Fibroblast of the aortic adventitia (primary cell): ENCODE data around the gene CLCN7. TPM values are rescaled to one million over a fixed set of nuclear protein-coding genes. Genes with fewer than 3 reads are reported as not detected.

ENCODE experiments used
- DNase-seq: peaks from one replicate; pipeline ENCODE4 v3.0.0-alpha.2; 2010; ENCODE audit warnings: low read depth
- H3K4me3 ChIP-seq: 2 replicates; pipeline ENCODE4 v1.5.1; 2011; ENCODE audit warnings: low read depth, mild to moderate bottlenecking, control low read depth, low read length, moderate library complexity
- CTCF ChIP-seq: IDR thresholded peaks from 2 replicates; pipeline ENCODE4 v1.5.1; 2011; ENCODE audit warnings: mild to moderate bottlenecking, low read length, control low read depth, inconsistent platforms; ENCODE audit not compliant: insufficient read depth
- total RNA-seq: library from RNA; depleted of rRNA; stranded (reverse); fragments of >200 nt; gene quantifications from 2 replicates; pipeline ENCODE4 v1.2.3, GENCODE V29; 2012; ENCODE audit warnings: low replicate concordance

Gene CLCN7
- total RNA-seq, 1 donor = 64.8 TPM

- no peak for DNase-seq
- H3K4me3 ChIP-seq = no peak overlapping the region
- TF ChIP-seq CTCF = no peak
Measured at GRCh38 chr16:1434644-1435592, 39.9 kb downstream of the CLCN7 start.

GRCh38 chr16:1433756-1434155 is 41.1 kb downstream of the CLCN7 start:
- no peak for TF ChIP-seq CTCF
- no peak for DNase-seq
- no peak overlapping the region for H3K4me3 ChIP-seq

DNA sequence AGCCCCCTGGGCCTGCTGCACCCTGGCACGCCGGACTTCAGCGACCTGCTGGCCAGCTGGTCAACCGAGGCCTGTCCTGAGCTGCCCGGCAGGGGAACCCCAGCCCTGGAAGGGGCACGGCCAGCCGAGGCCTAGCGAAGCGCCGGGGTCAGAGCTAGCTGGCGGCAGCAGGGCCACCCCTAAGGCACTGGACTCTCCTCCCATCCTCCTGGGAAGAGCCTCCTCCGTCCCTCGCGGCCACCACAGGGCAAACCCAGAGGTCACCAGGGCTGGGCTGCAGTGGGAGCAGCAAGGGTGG is 41.6 kb downstream of the CLCN7 start:
- no peak overlapping the region for H3K4me3 ChIP-seq
- no peak for TF ChIP-seq CTCF
- no peak for DNase-seq

DNA sequence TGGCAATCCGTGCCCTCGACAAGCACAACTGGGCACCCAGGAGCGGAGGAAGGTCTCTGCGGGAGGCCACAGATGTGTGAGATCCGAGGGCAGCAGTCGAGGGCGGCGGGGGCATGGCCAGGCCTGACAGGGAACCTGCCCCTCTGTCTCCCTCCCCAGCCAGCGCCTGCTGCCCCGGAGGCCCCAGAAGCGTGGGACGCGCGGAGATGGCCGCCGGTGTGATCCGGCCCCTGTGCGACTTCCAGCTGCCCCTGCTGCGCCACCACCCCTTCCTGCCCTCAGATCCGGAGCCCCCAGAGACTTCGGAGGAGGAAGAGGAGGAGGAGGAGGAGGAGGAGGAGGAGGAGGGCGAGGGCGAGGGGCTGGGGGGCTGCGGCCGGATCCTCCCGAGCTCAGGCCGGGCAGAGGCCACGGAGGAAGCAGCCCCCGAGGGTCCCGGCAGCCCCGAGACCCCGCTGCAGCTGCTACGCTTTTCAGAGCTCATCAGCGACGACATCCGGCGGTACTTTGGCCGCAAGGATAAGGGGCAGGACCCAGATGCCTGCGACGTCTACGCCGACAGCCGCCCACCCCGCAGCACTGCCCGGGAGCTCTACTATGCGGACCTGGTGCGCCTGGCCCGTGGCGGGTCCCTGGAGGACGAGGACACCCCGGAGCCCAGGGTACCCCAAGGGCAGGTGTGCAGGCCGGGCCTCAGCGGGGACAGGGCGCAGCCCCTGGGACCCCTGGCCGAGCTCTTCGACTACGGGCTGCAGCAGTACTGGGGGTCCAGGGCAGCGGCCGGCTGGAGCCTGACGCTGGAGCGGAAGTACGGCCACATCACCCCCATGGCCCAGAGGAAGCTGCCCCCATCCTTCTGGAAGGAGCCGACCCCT is 42.2 kb downstream of the CLCN7 start:
- no peak for DNase-seq
- no peak for TF ChIP-seq CTCF
- no peak overlapping the region for H3K4me3 ChIP-seq

DNA sequence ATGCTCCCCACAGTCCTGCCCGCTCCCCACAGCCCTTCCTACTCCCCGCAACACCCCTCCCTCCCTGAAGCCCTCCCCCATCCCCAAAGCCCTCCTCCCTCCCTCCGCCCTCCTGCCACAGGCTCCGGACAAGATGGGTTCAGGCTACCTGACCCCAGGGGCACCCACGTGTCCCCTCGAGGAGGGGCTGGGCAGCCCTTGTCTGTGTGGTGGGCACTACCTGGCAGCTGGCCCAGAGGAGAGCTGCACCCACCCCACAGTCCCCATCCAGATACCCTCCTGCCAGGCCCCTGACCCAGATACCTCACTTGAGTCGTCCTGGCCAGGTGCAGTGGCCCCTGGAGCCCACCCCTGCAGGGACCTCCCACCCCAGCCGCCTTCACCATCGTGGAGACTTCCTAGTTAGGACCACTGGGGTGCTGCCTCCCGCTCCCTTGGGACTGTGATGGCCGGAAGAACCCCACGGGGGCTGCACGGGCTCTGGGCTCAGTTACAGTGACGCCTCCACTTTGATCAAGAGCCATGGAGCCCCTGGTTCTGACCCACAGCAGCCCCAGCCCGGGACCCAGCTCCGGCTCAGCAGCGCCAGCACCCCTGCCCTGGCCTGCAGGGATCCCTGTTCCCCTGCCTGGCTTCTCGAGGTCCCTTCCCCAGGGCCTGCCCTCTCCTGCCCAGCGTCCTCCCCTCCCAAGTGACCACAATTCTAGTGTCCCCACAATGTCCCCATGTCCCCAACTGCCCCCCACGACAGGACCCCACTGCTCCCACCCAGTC is 43.1 kb downstream of the CLCN7 start:
- no peak for TF ChIP-seq CTCF
- DNase-seq = no peak
- H3K4me3 ChIP-seq = no peak overlapping the region

DNA sequence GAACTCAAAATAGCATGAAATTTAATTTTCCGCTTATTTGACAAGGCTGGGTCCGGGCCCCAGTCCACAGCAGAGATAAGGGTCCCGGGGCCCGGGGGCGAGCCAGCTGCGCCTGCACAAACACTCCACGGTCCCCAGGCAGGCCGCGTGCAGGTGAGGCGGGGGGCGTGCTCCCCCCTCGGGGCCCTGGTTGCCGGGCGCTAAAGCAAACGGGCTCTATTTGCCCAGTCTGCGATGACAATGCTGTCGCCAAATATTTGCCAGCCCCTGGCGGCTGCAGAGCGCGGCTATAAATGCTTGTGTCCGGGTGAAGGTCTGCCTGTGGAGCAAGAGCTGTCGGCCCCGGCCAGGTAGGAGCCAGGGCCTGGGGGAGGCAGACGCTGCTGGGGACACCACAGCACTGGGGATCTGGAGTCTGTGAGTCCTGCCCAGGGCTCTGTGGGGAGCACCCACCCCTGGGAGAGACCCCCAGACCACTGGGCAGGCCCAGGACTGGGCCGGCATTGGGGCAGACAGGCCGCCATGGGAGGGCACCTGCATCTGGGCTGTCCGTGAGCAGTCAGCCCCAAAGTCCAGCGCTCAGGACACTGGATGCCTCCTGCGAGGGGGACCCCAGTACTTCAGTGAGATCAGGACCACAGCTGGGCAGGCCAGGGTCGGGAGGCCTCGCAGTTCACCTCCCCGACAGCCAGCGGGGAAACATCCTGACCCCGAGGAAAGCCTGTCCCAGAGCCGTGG is 43.9 kb downstream of the CLCN7 start, which contains the start of gene PERCC1:
Gene PERCC1 (plus strand): TSS at position 320 of the 738 bp plus-strand sequence. CDS start 1,516 bp downstream, outside the sequence.
- TF ChIP-seq CTCF = no peak
- no peak within 1 kb of the TSS for H3K4me3 ChIP-seq
- DNase-seq = no peak
